ENCODE measurements around the gene MRPL36.

DNA sequence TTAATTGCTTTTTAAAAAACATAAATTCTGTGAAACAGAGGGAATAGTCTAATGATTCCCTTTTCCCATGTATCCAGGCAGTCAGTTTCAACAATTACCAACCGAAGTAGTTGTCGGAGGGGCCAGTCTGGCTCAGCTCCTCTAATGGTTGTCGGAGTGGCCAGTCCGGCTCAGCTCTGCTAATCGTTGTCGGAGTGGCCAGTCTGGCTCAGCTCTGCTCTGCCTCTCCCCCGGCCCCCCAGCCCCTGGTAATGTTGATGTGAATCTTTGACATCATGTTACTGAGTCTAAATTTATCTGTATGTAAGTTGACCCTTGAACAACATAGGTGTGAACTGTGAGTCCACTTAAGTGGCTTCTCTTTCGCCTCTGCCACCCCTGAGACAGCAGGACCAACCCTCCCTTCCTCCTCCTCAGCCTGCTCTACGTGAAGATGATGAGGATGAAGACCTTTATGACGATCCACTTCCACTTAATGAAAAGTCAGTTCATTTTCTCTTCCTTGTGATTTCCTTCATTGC lies 11.0 kb upstream of the MRPL36 start:
- TF ChIP-seq, protein P1, sequence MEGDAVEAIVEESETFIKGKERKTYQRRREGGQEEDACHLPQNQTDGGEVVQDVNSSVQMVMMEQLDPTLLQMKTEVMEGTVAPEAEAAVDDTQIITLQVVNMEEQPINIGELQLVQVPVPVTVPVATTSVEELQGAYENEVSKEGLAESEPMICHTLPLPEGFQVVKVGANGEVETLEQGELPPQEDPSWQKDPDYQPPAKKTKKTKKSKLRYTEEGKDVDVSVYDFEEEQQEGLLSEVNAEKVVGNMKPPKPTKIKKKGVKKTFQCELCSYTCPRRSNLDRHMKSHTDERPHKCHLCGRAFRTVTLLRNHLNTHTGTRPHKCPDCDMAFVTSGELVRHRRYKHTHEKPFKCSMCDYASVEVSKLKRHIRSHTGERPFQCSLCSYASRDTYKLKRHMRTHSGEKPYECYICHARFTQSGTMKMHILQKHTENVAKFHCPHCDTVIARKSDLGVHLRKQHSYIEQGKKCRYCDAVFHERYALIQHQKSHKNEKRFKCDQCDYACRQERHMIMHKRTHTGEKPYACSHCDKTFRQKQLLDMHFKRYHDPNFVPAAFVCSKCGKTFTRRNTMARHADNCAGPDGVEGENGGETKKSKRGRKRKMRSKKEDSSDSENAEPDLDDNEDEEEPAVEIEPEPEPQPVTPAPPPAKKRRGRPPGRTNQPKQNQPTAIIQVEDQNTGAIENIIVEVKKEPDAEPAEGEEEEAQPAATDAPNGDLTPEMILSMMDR (conservative IDR thresholded peaks at IDR 0.05; ENCODE audit: low read depth, low read length), result no peak
- TF ChIP-seq EZH2 (IDR thresholded peaks at IDR 0.05; ENCODE audit: low read length, unreplicated experiment), result no peak
